Suprapubic skin (tissue), 3 donors: Measurements from ENCODE around the gene WDR27.

Experiments used
- POLR2AphosphoS5 ChIP-seq, 3 donors: sonication (generic); formaldehyde crosslinking; IDR thresholded peaks; one replicate each; pipeline ENCODE4 v1.6.1; 2017; ENCODE audit warnings: antibody characterized with exemption in 3 of 3
- TF ChIP-seq, protein P1 (sequence below), 2 donors: fragments of 200-600 bp in 1 of 2; fragments of 450-650 bp in 1 of 2; sonication (generic) in 1 of 2; IDR thresholded peaks; one replicate each; pipeline ENCODE4 v1.5.1; 2016 to 2019; ENCODE audit warnings: antibody characterized with exemption in 2 of 2, mild to moderate bottlenecking in 1 of 2, moderate library complexity in 1 of 2

DNA sequence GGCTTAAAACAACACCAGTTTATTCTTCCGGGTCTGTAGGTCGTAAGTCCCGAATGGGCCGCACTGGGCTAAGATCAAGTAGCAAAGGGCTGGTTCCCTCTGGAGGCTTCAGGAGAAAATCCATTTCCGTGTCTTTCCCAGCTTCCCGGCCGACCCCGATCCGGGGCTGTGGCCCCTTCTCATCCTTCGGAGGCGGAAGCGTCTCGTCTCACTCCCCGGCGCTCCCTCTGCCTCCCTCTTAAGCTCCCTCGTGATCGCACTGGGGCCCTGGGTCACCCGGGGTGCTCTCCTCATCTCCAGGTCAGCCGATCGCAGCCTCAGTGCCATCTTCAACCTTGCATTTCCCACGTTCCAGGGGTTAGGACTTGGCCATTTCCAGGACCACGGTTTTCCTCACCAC is 199.4 kb downstream of the WDR27 start:
- no peak for TF ChIP-seq POLR2AphosphoS5 (IDR thresholded peaks at IDR 0.05)
- TF ChIP-seq, protein P1, sequence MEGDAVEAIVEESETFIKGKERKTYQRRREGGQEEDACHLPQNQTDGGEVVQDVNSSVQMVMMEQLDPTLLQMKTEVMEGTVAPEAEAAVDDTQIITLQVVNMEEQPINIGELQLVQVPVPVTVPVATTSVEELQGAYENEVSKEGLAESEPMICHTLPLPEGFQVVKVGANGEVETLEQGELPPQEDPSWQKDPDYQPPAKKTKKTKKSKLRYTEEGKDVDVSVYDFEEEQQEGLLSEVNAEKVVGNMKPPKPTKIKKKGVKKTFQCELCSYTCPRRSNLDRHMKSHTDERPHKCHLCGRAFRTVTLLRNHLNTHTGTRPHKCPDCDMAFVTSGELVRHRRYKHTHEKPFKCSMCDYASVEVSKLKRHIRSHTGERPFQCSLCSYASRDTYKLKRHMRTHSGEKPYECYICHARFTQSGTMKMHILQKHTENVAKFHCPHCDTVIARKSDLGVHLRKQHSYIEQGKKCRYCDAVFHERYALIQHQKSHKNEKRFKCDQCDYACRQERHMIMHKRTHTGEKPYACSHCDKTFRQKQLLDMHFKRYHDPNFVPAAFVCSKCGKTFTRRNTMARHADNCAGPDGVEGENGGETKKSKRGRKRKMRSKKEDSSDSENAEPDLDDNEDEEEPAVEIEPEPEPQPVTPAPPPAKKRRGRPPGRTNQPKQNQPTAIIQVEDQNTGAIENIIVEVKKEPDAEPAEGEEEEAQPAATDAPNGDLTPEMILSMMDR (IDR thresholded peaks at IDR 0.05) = no peak
